ENCODE data around the gene TMEM229B. TPM values are rescaled to one million over a fixed set of nuclear protein-coding genes. Genes with fewer than 3 reads are reported as not detected.

TMEM229B gene
- polyA plus RNA-seq, 1 of the 3 experiments (the other 2 are of a cell fraction): 0.16 TPM

DNA sequence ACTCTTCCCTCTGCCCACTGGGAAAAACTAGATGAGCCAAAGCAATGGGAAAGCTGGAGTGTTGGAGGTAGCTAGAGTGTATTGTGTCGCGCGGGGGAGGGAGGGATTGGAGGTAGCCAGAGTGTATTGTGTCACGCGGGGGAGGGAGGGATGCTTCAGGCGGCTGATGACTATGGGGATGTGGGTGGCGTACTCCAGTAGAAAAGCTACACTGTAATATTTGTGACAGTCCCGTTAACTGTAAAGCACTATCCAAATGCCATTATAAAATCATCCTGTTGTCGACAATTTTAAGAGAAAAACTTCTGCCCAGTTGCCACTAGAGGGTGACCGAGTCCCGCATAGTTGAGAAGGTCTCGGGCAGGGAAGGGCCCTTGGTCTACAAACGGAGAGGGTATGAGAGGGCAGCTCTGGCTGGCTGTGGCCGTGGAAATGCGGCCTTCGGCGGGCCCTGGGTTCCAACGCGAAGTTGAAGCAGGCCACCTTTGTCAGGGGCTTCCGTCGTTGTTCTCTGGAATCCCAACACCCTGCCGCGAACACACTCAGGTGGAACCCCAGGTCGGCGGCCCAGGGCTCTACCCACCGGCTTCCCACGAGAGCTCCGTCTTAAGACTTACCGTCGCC is 61.4 kb downstream of the TMEM229B start:
- WGBS (ENCODE audit: low lambda C conversion rate): 54% methylated on average over 22 of the region's 30 CpGs
- peak; percentile 85 for DNase-seq
- H3K4me2 ChIP-seq: no peak overlapping the region
- H3K9me3 ChIP-seq: no peaks in the 10 kb centered on the region
- no peaks in the 10 kb centered on the region for H3F3A ChIP-seq (replicated peaks; ENCODE audit: insufficient read depth)
- TF ChIP-seq, protein P1, sequence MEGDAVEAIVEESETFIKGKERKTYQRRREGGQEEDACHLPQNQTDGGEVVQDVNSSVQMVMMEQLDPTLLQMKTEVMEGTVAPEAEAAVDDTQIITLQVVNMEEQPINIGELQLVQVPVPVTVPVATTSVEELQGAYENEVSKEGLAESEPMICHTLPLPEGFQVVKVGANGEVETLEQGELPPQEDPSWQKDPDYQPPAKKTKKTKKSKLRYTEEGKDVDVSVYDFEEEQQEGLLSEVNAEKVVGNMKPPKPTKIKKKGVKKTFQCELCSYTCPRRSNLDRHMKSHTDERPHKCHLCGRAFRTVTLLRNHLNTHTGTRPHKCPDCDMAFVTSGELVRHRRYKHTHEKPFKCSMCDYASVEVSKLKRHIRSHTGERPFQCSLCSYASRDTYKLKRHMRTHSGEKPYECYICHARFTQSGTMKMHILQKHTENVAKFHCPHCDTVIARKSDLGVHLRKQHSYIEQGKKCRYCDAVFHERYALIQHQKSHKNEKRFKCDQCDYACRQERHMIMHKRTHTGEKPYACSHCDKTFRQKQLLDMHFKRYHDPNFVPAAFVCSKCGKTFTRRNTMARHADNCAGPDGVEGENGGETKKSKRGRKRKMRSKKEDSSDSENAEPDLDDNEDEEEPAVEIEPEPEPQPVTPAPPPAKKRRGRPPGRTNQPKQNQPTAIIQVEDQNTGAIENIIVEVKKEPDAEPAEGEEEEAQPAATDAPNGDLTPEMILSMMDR (IDR thresholded peaks at IDR 0.05): peak; percentile 83
- TF ChIP-seq SMC3 (IDR thresholded peaks at IDR 0.05; ENCODE audit: low read depth, low read length) (peak; percentile 82), RAD21 (IDR thresholded peaks at IDR 0.05; ENCODE audit: low read length) (peak; percentile 95), RFX5 (IDR thresholded peaks at IDR 0.05; ENCODE audit: low read length) (no peak)
- CTCF ChIA-PET: interaction anchor here (0.6 to 15.0 kb wide), 61 partner anchors 9 to 364 kb away, joined by 3 to 319 read pairs (median 6); partner anchors contain the start of genes ARG2, ATP6V1D, EIF2S1 and PIGH
- H3K9me2 ChIP-seq: no peaks in the 10 kb centered on the region
- H3K27me3 ChIP-seq (ENCODE audit: insufficient read depth): no peaks in the 10 kb centered on the region; the same call in 1 of the 2 replicates
- H4K20me1 ChIP-seq (ENCODE audit: insufficient read depth): no peaks in the 10 kb centered on the region
- H2AFZ ChIP-seq (ENCODE audit: low read depth): peak overlapping the region; percentile 74
- no peaks in the 10 kb centered on the region for H3K79me2 ChIP-seq (ENCODE audit: insufficient read depth)
- no peak overlapping the region for H3K9ac ChIP-seq
- peak overlapping the region in 1 of 2 experiments; percentile 44; a peak in 1 of 4 replicates for H3K4me3 ChIP-seq (ENCODE audit: low read depth in 2 of 2, low read length in 1 of 2)
- POLR2A ChIA-PET: interaction anchor here (1.0 to 1.3 kb wide), 2 partner anchors 144 to 268 kb away, joined by 3 read pairs; partner anchors contain the start of gene RDH11
- no peaks in the 10 kb centered on the region for H3K36me3 ChIP-seq (replicated peaks in 1 of 2; ENCODE audit: control insufficient read depth in 1 of 2, insufficient read depth in 2 of 2, low read length in 1 of 2)
- no peaks in the 10 kb centered on the region for H3K4me1 ChIP-seq (ENCODE audit: control insufficient read depth in 1 of 2, insufficient read depth in 2 of 2, low read depth in 1 of 2, low read length in 1 of 2)
- H3K27ac ChIP-seq (ENCODE audit: low read depth in 2 of 2, low read length in 1 of 2): no peak overlapping the region

DNA sequence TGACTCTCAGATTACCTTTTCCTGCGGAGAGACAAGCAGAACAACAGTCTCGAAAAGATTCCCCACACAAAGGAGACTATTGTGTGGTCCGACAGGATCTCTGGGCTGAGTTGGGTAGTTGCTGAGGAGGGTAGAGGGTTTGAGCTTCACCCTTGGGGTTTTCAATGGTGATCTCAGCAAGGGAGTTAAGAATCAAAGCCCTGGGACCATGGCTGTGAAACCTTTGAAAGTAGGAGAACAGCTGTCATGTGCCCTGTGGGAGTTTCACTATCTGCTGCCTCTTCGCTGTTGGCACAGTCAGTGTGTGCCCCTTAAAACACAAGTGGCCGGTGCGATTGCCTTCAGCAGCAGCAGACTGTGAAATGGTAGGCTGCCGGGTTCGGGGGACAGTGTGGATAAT is 62.4 kb downstream of the TMEM229B start:
- Histone ChIP-seq H3K9me2 (no peaks in the 10 kb centered on the region), H3F3A (replicated peaks; ENCODE audit: insufficient read depth) (no peaks in the 10 kb centered on the region), H2AFZ (ENCODE audit: low read depth) (no peak overlapping the region), H3K79me2 (ENCODE audit: insufficient read depth) (no peaks in the 10 kb centered on the region), H3K4me1 (ENCODE audit: control insufficient read depth in 1 of 2, insufficient read depth in 2 of 2, low read depth in 1 of 2, low read length in 1 of 2) (no peaks in the 10 kb centered on the region), H3K36me3 (replicated peaks in 1 of 2; ENCODE audit: control insufficient read depth in 1 of 2, insufficient read depth in 2 of 2, low read length in 1 of 2) (no peaks in the 10 kb centered on the region), H3K27me3 (ENCODE audit: insufficient read depth) (no peaks in the 10 kb centered on the region), H3K27ac (ENCODE audit: low read depth in 2 of 2, low read length in 1 of 2) (no peak overlapping the region), H3K4me2 (no peak overlapping the region), H3K9ac (no peak overlapping the region), H3K4me3 (ENCODE audit: low read depth in 2 of 2, low read length in 1 of 2) (no peak overlapping the region), H3K9me3 (no peaks in the 10 kb centered on the region), H4K20me1 (ENCODE audit: insufficient read depth) (no peaks in the 10 kb centered on the region)
- no peak for DNase-seq
- POLR2A ChIA-PET: interaction anchor here (1.0 kb wide), 1 partner anchor 145 kb away, joined by 3 read pairs; no protein-coding TSS in a partner anchor
- 78% methylated on average over 8 of the region's 8 CpGs for WGBS (ENCODE audit: low lambda C conversion rate)
- CTCF ChIA-PET: interaction anchor here (0.6 to 15.0 kb wide), 32 partner anchors 8 to 365 kb away, joined by 3 to 319 read pairs (median 10); partner anchors contain the start of genes ATP6V1D, EIF2S1, PIGH and PLEK2
- TF ChIP-seq FOXM1 (IDR thresholded peaks at IDR 0.05; ENCODE audit: low read depth) (no peak), RAD21 (IDR thresholded peaks at IDR 0.05; ENCODE audit: low read length) (no peak), GATA2 (CRISPR knock-in tag; IDR thresholded peaks at IDR 0.05) (no peak), SIN3A (IDR thresholded peaks at IDR 0.05; ENCODE audit: borderline replicate concordance, low read depth, low read length) (no peak), POLR2AphosphoS5 (IDR thresholded peaks at IDR 0.05; ENCODE audit: low read depth, low read length) (no peak), JUND (IDR thresholded peaks at IDR 0.05) (no peak), MEF2A (IDR thresholded peaks at IDR 0.05; ENCODE audit: borderline replicate concordance, low read depth) (no peak), SMC3 (IDR thresholded peaks at IDR 0.05; ENCODE audit: low read depth, low read length) (no peak), TCF12 (IDR thresholded peaks at IDR 0.05) (no peak), RCOR1 (IDR thresholded peaks at IDR 0.05; ENCODE audit: low read length) (no peak)
- TF ChIP-seq, protein P2, sequence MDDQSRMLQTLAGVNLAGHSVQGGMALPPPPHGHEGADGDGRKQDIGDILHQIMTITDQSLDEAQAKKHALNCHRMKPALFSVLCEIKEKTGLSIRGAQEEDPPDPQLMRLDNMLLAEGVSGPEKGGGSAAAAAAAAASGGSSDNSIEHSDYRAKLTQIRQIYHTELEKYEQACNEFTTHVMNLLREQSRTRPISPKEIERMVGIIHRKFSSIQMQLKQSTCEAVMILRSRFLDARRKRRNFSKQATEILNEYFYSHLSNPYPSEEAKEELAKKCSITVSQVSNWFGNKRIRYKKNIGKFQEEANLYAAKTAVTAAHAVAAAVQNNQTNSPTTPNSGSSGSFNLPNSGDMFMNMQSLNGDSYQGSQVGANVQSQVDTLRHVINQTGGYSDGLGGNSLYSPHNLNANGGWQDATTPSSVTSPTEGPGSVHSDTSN (IDR thresholded peaks at IDR 0.05): no peak
- TF ChIP-seq, protein P3, sequence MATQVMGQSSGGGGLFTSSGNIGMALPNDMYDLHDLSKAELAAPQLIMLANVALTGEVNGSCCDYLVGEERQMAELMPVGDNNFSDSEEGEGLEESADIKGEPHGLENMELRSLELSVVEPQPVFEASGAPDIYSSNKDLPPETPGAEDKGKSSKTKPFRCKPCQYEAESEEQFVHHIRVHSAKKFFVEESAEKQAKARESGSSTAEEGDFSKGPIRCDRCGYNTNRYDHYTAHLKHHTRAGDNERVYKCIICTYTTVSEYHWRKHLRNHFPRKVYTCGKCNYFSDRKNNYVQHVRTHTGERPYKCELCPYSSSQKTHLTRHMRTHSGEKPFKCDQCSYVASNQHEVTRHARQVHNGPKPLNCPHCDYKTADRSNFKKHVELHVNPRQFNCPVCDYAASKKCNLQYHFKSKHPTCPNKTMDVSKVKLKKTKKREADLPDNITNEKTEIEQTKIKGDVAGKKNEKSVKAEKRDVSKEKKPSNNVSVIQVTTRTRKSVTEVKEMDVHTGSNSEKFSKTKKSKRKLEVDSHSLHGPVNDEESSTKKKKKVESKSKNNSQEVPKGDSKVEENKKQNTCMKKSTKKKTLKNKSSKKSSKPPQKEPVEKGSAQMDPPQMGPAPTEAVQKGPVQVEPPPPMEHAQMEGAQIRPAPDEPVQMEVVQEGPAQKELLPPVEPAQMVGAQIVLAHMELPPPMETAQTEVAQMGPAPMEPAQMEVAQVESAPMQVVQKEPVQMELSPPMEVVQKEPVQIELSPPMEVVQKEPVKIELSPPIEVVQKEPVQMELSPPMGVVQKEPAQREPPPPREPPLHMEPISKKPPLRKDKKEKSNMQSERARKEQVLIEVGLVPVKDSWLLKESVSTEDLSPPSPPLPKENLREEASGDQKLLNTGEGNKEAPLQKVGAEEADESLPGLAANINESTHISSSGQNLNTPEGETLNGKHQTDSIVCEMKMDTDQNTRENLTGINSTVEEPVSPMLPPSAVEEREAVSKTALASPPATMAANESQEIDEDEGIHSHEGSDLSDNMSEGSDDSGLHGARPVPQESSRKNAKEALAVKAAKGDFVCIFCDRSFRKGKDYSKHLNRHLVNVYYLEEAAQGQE (IDR thresholded peaks at IDR 0.05; ENCODE audit: low read depth, low read length): no peak
- TF ChIP-seq, protein P4, sequence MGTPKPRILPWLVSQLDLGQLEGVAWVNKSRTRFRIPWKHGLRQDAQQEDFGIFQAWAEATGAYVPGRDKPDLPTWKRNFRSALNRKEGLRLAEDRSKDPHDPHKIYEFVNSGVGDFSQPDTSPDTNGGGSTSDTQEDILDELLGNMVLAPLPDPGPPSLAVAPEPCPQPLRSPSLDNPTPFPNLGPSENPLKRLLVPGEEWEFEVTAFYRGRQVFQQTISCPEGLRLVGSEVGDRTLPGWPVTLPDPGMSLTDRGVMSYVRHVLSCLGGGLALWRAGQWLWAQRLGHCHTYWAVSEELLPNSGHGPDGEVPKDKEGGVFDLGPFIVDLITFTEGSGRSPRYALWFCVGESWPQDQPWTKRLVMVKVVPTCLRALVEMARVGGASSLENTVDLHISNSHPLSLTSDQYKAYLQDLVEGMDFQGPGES (IDR thresholded peaks at IDR 0.05; ENCODE audit: low read depth, low read length): no peak
- TF ChIP-seq, protein P5, sequence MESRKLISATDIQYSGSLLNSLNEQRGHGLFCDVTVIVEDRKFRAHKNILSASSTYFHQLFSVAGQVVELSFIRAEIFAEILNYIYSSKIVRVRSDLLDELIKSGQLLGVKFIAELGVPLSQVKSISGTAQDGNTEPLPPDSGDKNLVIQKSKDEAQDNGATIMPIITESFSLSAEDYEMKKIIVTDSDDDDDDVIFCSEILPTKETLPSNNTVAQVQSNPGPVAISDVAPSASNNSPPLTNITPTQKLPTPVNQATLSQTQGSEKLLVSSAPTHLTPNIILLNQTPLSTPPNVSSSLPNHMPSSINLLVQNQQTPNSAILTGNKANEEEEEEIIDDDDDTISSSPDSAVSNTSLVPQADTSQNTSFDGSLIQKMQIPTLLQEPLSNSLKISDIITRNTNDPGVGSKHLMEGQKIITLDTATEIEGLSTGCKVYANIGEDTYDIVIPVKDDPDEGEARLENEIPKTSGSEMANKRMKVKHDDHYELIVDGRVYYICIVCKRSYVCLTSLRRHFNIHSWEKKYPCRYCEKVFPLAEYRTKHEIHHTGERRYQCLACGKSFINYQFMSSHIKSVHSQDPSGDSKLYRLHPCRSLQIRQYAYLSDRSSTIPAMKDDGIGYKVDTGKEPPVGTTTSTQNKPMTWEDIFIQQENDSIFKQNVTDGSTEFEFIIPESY (IDR thresholded peaks at IDR 0.05; ENCODE audit: borderline replicate concordance, low read depth): no peak

All from SK-N-SH (cell line).